HCT116 (cell line): ENCODE results near the gene CBX8. TPM values are rescaled to one million over a fixed set of nuclear protein-coding genes. Genes with fewer than 3 reads are reported as not detected.

Experiments used
- ATAC-seq: fragments of 200-7000 bp; cut with Tn5 transposase; 2 replicates; pipeline ENCODE4 v1.9.1; 2020; ENCODE audit warnings: mild to moderate bottlenecking, moderate library complexity
- BruUV-seq: library from RNA; stranded (reverse); fragments of 400-500 nt; replicated peaks from 2 replicates; lab custom pipeline; 2021; lab: Mats Ljungman, UMichigan
- CTCF ChIA-PET: fragments of 300-600 bp; sonication (Branson Sonifier 250); formaldehyde crosslinking; loops from one replicate; lab custom pipeline; 2021; ENCODE audit warnings: antibody characterized with exemption; lab: Charles Lee
- POLR2A ChIA-PET: fragments of 300-600, 350-600 bp; sonication (Branson Sonifier 250); formaldehyde crosslinking; loops from one replicate; lab custom pipeline; 2021; ENCODE audit warnings: antibody characterized with exemption; lab: Charles Lee
- RAD21 ChIA-PET, 2 experiments: fragments of 300-600 bp; sonication (Branson Sonifier 250); formaldehyde crosslinking; loops; one replicate each; lab custom pipeline; 2023; ENCODE audit warnings: low total read pairs in 2 of 2; ENCODE audit not compliant: uncharacterized antibody in 2 of 2, unreplicated experiment in 2 of 2, low non-redundant PET in 1 of 2; lab: Charles Lee
- DNase-seq: peaks from one replicate; pipeline ENCODE4 v3.0.0-alpha.2; 2010; ENCODE audit warnings: low read depth, low spot score
- H2AFZ ChIP-seq: fragments of 200-600 bp; shearing (Covaris generic), sonication (generic); 2 replicates; pipeline ENCODE4 v1.6.1; 2017; ENCODE audit warnings: low read depth, mixed run types, mixed read lengths, antibody characterized with exemption, low read length; ENCODE audit not compliant: poor library complexity, severe bottlenecking
- H3K27ac ChIP-seq: 2 replicates; pipeline ENCODE4 v1.5.1; 2012; ENCODE audit warnings: low read depth, low read length
- H3K27me3 ChIP-seq: fragments of 200-600 bp; sonication (generic); 2 replicates; pipeline ENCODE4 v1.6.1; 2016; ENCODE audit warnings: mixed run types, low read length, mixed read lengths; ENCODE audit not compliant: insufficient read depth
- H3K36me3 ChIP-seq, 2 experiments: fragments of 200-500 bp in 1 of 2; fragments of 200-600 bp in 1 of 2; sonication (Bioruptor generic) in 1 of 2; sonication (generic) in 1 of 2; 2 replicates each; pipeline versions ENCODE4 v1.5.1 to v1.6.1; 2014 to 2016; ENCODE audit warnings: low read length in 2 of 2, inconsistent platforms in 1 of 2, mixed read lengths in 1 of 2, mixed run types in 1 of 2; ENCODE audit not compliant: insufficient read depth in 2 of 2, control insufficient read depth in 1 of 2
- H3K4me1 ChIP-seq, 2 experiments: fragments of 200-600 bp in 1 of 2; sonication (generic) in 1 of 2; 2 replicates each; pipeline versions ENCODE4 v1.5.1 to v1.6.1; 2012 to 2017; ENCODE audit warnings: low read length in 2 of 2, inconsistent platforms in 1 of 2, mild to moderate bottlenecking in 1 of 2, mixed read lengths in 1 of 2, mixed run types in 1 of 2, moderate library complexity in 1 of 2; ENCODE audit not compliant: insufficient read depth in 2 of 2, control insufficient read depth in 1 of 2
- H3K4me2 ChIP-seq: fragments of 200-600 bp; sonication (generic); 2 replicates; pipeline ENCODE4 v1.6.1; 2017; ENCODE audit warnings: mixed run types, low read length, mixed read lengths
- H3K4me3 ChIP-seq, 2 experiments: fragments of 200-600 bp in 1 of 2; sonication (generic) in 1 of 2; replicated peaks in 1 of 2; 2 replicates each; pipeline ENCODE4 v1.5.1; 2011 to 2016; ENCODE audit warnings: low read length in 2 of 2, control low read depth in 1 of 2, low read depth in 1 of 2, mild to moderate bottlenecking in 1 of 2, mixed read lengths in 1 of 2, mixed run types in 1 of 2
- H3K79me2 ChIP-seq: fragments of 200-600 bp; sonication (generic); 2 replicates; pipeline ENCODE4 v1.6.1; 2017; ENCODE audit warnings: mild to moderate bottlenecking, mixed run types, low read length, moderate library complexity, mixed read lengths; ENCODE audit not compliant: insufficient read depth
- H3K9ac ChIP-seq: fragments of 200-600 bp; sonication (generic); 2 replicates; pipeline ENCODE4 v1.6.1; 2016; ENCODE audit warnings: low read length, mixed read lengths
- H3K9me2 ChIP-seq: fragments of 200-600 bp; sonication (generic), shearing (Covaris generic); 2 replicates; pipeline ENCODE4 v1.6.1; 2017; ENCODE audit warnings: mixed run types, mild to moderate bottlenecking, moderate library complexity; ENCODE audit not compliant: insufficient read depth
- H3K9me3 ChIP-seq, 2 experiments: fragments of 200-500 bp in 1 of 2; fragments of 200-600 bp in 1 of 2; sonication (Bioruptor generic) in 1 of 2; sonication (generic) in 1 of 2; 2 replicates each; pipeline ENCODE4 v1.6.1; 2014 to 2017; ENCODE audit warnings: low read length in 2 of 2, mixed read lengths in 2 of 2, inconsistent platforms in 1 of 2, low read depth in 1 of 2, mild to moderate bottlenecking in 1 of 2, mixed run types in 1 of 2, moderate library complexity in 1 of 2; ENCODE audit not compliant: control insufficient read depth in 1 of 2, insufficient read depth in 1 of 2
- H4K20me1 ChIP-seq: fragments of 200-600 bp; sonication (generic), shearing (Covaris generic); 2 replicates; pipeline ENCODE4 v1.6.1; 2017; ENCODE audit warnings: mixed run types, mild to moderate bottlenecking, moderate library complexity; ENCODE audit not compliant: insufficient read depth
- ATF3 ChIP-seq: IDR thresholded peaks from 2 replicates; pipeline ENCODE4 v1.6.1; 2012
- EZH2 ChIP-seq: fragments of 200-600 bp; sonication (generic); IDR thresholded peaks from 2 replicates; pipeline ENCODE4 v1.6.1; 2017; ENCODE audit warnings: antibody characterized with exemption, mixed run types
- FOSL1 ChIP-seq: IDR thresholded peaks from 2 replicates; pipeline ENCODE4 v1.6.1; 2012; ENCODE audit warnings: low read depth
- JUND ChIP-seq: IDR thresholded peaks from 2 replicates; pipeline ENCODE4 v1.6.1; 2012
- POLR2A ChIP-seq: IDR thresholded peaks from 2 replicates; pipeline ENCODE4 v1.7.0; 2011; ENCODE audit warnings: borderline replicate concordance; ENCODE audit not compliant: insufficient read depth, insufficient read length; ENCODE audit errors: extremely low read depth
- REST ChIP-seq: IDR thresholded peaks from 2 replicates; pipeline ENCODE4 v1.6.1; 2012; ENCODE audit warnings: low read depth
- SP1 ChIP-seq: IDR thresholded peaks from 2 replicates; pipeline ENCODE4 v1.6.1; 2012; ENCODE audit warnings: low read depth
- SRF ChIP-seq: IDR thresholded peaks from 2 replicates; pipeline ENCODE4 v1.6.1; 2012; ENCODE audit warnings: low read depth
- ZBTB33 ChIP-seq: IDR thresholded peaks from 2 replicates; pipeline ENCODE4 v1.6.1; 2011; ENCODE audit warnings: mild to moderate bottlenecking, low read length, moderate library complexity; ENCODE audit not compliant: insufficient replicate concordance; ENCODE audit errors: extremely low read depth
- ZFX ChIP-seq: fragments of 450-650 bp; IDR thresholded peaks from 2 replicates; pipeline ENCODE4 v1.6.1; 2017
- intact Hi-C: fragments of 100-400 bp; cut with micrococcal nuclease; formaldehyde crosslinking; loops from 2 replicates; pipeline ENCODE4 v1.10.0; 2022
- total RNA-seq: library from RNA; stranded (reverse); gene quantifications from one replicate; pipeline ENCODE4 v1.2.1, GENCODE V29; 2021; ENCODE audit not compliant: unreplicated experiment

The CBX8 gene
- total RNA-seq, 1 experiment from 2014 or later: 29.0 TPM

- no peak for TF ChIP-seq REST
These were observed 11.6 kb downstream of the CBX8 start (continued) for GRCh38 chr17:79785017-79785899.

- intact Hi-C loops: loop anchor here (5.0 kb wide), 1 partner anchor 188 kb away; no protein-coding TSS in a partner anchor
- H3K4me3 ChIP-seq: no peak overlapping the region
- RAD21 ChIA-PET: no interaction called here
- H3K9me3 ChIP-seq: no peaks in the 10 kb centered on the region
- H3K9ac ChIP-seq: no peak overlapping the region
- no peaks in the 10 kb centered on the region for H4K20me1 ChIP-seq
- no peaks in the 10 kb centered on the region for H3K27me3 ChIP-seq
- CTCF ChIA-PET: no interaction called here
- no peak for TF ChIP-seq REST
- TF ChIP-seq POLR2A: no peak
- TF ChIP-seq FOSL1: no peak
- no peak for TF ChIP-seq ZBTB33
- TF ChIP-seq ZFX: no peak
- TF ChIP-seq EZH2: no peak
- TF ChIP-seq ATF3: no peak
- no peak for TF ChIP-seq JUND
- TF ChIP-seq SP1: no peak
- TF ChIP-seq SRF: no peak
- peaks cover 18 to 22% of the 10 kb centered on the region in 2 experiments; a peak in 3 of 4 replicates for H3K36me3 ChIP-seq
- no peak overlapping the region for H3K4me2 ChIP-seq
- no TSS peak for BruUV-seq
- peaks cover 5% of the 10 kb centered on the region; the same call in 1 of the 2 replicates for H3K79me2 ChIP-seq
- no peak overlapping the region for H2AFZ ChIP-seq
- POLR2A ChIA-PET: no interaction called here
- no peak overlapping the region for H3K27ac ChIP-seq
- H3K4me1 ChIP-seq: peaks cover under 1 to 13% of the 10 kb centered on the region in 2 experiments; a peak in 3 of 4 replicates
- H3K9me2 ChIP-seq: no peaks in the 10 kb centered on the region
- ATAC-seq (no peak), DNase-seq (no peak)
These were observed 12.4 kb downstream of the CBX8 start for GRCh38 chr17:79784353-79785016.
